GM18505 (cell line): ENCODE measurements around the gene RPS6KB2.

ENCODE experiments used
- ATAC-seq: cut with Tn5 transposase; IDR thresholded peaks from one replicate; pipeline ENCODE4 v1.9.1; 2021; ENCODE audit not compliant: unreplicated experiment
- POLR2A ChIP-seq: IDR thresholded peaks from 4 replicates; pipeline ENCODE4 v1.6.1; 2011; ENCODE audit warnings: borderline replicate concordance; ENCODE audit not compliant: insufficient read depth, insufficient read length; ENCODE audit errors: extremely low read depth

The RPS6KB2 gene

DNA sequence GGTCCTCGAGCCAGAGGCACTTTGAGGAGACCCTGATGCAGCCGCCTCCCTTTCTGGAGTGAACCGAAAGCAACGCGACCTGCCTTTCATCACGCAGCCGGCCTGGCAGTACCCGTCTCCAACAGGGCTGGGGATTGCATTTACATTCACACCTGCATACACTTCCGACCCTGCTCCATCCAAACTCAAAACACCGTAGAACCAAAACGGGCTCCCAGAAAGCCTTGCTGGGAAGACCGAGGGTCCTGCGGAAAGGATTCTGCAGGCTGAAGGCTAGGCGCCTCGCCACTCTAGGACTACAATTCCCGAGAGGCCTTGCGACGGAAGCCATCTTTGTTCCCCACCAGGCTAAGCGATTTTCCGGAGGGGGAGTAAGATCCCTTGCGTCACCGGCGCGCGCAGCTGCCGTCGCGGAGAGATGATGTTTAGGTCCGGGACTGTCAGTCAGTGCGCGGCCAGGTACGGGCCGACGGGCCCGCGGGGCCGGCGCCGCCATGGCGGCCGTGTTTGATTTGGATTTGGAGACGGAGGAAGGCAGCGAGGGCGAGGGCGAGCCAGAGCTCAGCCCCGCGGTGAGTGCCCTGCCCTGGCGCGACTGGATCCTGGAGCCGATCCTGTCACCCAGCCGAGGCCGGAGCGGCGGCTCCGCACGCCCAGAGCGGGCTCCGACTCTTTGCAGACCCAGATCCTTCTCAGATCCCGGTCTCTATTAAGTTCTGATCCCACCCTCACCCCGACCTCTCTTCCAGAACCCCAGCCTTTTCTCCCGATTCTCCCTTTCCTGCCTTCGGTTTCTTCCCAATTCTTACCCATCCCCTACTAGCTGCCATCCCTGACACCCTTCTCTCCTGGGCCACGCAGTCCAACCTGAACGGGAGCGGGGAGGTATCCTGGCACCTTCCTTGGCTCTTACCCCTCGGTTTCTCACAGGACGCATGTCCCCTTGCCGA is at the start of gene RPS6KB2:
Gene RPS6KB2, plus strand, starts transcription at position 443 of the 950 bp plus-strand sequence. Its CDS starts 52 bp downstream, at position 495.
- ATAC-seq, result peak; percentile 81
- peak; percentile 90 for TF ChIP-seq POLR2A

GRCh38 chr11:67378544-67378943 is 49.8 kb upstream of the RPS6KB2 start:
- no peak for ATAC-seq
- TF ChIP-seq POLR2A, result no peak

DNA sequence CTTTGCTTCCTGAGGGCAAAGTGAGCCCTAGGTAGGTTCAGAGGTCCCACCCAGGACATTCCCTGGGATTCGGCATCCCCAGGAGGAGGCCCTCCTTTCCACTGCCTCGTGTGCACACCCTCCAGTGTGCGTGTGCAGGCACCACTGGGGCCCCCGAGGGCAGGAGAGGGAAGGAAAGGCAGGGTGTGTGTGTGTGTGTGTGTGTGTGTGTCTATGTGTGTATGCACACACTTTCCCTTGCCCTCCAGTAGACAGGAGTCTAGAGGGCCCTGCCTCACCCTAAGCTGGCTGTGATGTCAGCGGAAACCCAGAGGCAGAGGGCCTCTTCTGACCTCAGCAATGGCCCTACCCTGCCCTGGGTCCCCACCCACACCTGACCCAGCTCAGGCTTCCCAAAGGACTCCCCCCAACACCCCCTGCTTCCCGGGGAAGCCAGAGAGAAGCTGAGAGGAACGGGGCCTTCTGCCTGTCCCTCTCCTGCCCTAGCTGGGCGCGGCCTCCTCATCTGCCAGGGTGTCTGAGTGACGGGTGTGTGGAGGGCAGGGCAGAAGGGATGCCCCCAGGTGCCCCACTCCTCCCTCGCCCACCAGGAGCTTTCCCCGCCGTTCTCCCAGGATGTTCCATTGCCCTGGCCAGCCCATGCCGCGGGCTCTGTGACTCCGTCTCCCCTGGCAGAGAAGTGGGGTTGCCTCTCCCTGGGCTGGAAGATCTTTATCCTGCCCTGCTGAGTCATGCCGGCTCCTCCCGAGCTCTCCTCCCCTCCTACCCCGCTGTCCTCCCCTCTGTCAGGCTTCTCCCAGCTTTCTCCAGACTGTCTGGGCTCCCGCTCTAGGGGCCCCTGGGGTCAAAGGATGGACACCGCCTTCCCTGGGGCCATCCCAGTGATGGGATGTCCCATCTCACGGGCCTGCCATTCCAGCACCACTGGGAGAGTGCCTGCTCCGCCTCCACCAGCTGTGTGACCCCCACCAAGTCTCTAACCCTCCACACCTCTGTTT is 48.9 kb upstream of the RPS6KB2 start:
- ATAC-seq, result no peak
- no peak for TF ChIP-seq POLR2A

- ATAC-seq, result no peak
- no peak for TF ChIP-seq POLR2A
These were observed 46.9 kb upstream of the RPS6KB2 start for GRCh38 chr11:67381244-67381972.

- no peak for ATAC-seq
These were observed 45.8 kb upstream of the RPS6KB2 start for GRCh38 chr11:67382276-67383136.

GRCh38 chr11:67384851-67385366 is 43.4 kb upstream of the RPS6KB2 start:
- ATAC-seq, result no peak
- TF ChIP-seq POLR2A, result no peak

More at GRCh38 chr11:67382276-67383136, 45.8 kb upstream of the RPS6KB2 start:
- no peak for TF ChIP-seq POLR2A

DNA sequence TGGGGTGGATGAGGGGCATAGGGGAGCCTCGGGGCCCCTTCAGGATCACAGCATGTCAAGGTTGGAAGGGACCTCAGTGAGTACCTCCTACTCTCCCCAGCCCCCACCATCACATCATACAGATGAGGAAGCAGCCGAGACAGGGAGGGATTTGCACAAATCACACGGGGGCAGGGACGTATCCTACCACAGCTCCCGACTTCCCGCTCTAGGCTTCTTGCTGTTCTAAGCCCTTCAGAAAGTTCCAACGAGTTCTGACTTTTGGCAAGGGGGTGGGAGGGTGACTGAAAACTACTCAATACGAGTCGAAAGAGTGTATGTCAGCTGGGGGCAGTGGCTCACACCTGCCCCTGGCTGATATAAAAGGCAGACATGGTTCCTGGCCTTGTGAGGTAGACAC is 41.2 kb upstream of the RPS6KB2 start:
- ATAC-seq, result no peak
- TF ChIP-seq POLR2A, result no peak

DNA sequence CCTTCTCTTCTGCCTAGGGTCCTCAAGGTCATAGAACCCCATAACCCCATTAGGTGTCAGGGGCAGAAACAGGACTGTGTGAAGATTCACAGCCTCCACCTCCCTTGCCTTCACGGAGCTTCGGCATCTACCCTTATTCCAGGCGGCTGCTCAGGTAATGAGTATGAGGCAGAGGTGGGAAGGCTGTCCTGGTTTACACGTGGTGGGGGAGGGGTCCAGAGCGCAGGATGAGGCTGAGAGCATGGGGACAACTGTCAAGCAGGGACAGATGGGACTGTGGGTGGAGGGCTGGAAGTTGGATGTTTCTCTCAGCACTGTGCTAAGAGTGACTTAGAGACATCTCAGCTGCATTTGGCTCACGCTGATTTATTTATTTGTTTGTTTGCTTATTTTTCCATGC is 40.8 kb upstream of the RPS6KB2 start:
- no peak for TF ChIP-seq POLR2A
- no peak for ATAC-seq

DNA sequence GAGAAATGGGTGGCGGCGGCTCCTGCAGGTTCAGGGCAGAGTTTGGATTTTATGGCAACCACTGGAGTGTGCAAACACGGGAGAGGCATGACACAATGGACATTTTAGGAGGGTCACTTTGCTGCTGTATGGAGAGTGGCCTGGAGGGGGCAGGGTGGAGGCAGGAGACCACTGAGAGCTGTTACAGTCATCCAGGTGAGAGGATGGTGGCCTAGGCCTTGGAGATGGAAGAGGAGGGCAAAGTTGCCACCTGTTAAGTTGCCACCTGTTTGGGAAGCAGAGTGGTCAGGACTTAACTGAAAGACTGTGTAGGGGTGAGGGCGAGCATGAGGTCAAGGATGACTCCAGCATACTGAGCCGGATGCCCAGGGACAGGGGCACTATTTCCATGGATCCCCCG is 38.8 kb upstream of the RPS6KB2 start:
- ATAC-seq, result no peak
- no peak for TF ChIP-seq POLR2A

- no peak for ATAC-seq
- TF ChIP-seq POLR2A, result no peak
These were observed 37.4 kb upstream of the RPS6KB2 start for GRCh38 chr11:67390947-67391303.

- ATAC-seq, result peak; percentile 68
- TF ChIP-seq POLR2A, result peak; percentile 77
These were observed 36.8 kb upstream of the RPS6KB2 start, which contains the start of gene RAD9A for GRCh38 chr11:67391304-67392182. RAD9A (plus strand) TSS chr11:67391986; CDS start chr11:67392045, 59 bp downstream.
